ENCODE results near the gene MMAA.
"Not testable (repeated sequence)": the region's sequence is repeated elsewhere in the genome, so short reads cannot be mapped to it uniquely, and the experiment has no call there.

Gene MMAA

DNA sequence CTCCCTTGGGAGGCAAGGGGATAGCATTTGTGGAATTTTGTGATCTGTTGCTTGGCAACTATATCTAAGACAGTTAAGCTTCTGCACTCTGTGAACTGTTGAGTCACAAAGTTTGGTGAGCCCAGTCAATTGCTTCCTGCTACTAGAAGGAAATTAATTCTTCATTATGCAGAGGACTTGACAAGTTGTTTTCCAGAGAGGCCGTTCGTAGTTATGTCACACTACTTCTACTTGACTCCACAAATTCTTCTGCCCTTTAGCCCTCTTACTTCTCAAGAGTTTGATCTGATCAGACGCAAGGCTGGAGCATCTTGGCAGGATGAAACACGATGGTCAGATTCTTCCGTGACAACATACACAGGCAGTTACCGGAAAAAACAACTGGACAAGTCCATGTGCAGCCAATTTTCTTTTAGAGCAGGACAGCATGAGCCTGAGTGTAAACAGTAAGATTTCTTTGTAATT is 60.8 kb downstream of the MMAA start, which contains the start of gene C4orf51:
C4orf51 (plus strand) TSS at position 156 of the 465 bp plus-strand sequence; CDS start at position 214, 58 bp downstream.
- Histone ChIP-seq H3K36me3 (ENCODE audit: control insufficient read depth in 2 of 2, insufficient read depth in 2 of 2, low read length in 2 of 2) (no peaks in the 10 kb centered on the region), H3K4me3 (ENCODE audit: low read length in 2 of 2) (no peak within 1 kb of the TSS), H3K9me3 (ENCODE audit: control insufficient read depth in 2 of 2, low read length in 2 of 2) (no peaks in the 10 kb centered on the region), H3K4me1 (ENCODE audit: control insufficient read depth, insufficient read depth, low read length) (no peaks in the 10 kb centered on the region), H3K27me3 (ENCODE audit: control insufficient read depth in 1 of 2, insufficient read depth in 2 of 2, low read length in 2 of 2) (no peaks in the 10 kb centered on the region), H3K27ac (ENCODE audit: low read length) (no peak within 1 kb of the TSS), H3K9ac (ENCODE audit: low read length in 2 of 2) (no peak within 1 kb of the TSS)

DNA sequence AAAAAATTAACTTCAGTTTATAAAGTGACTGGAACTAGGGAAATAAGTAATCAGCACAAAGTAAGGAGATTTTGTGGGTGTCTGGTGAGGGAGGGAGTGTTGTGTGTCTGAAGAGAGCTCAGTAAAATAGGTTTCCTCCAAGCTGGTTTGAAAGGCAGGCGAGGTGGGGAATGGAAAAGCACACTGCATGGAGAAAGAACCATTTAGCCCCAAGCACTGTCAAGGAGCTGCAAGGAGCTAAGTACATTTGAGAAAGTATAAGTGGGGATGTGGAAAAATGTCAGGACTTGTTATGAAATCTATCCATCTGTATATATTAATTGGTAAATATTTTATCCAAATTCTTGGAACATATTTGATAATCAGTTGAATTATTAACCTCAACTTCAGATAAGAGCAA is 61.7 kb downstream of the MMAA start:
- no peaks in the 10 kb centered on the region for H3K36me3 ChIP-seq (ENCODE audit: control insufficient read depth in 2 of 2, insufficient read depth in 2 of 2, low read length in 2 of 2)
- H3K4me1 ChIP-seq (ENCODE audit: control insufficient read depth, insufficient read depth, low read length): no peaks in the 10 kb centered on the region
- no peaks in the 10 kb centered on the region for H3K27me3 ChIP-seq (ENCODE audit: control insufficient read depth in 1 of 2, insufficient read depth in 2 of 2, low read length in 2 of 2)
- no peak overlapping the region for H3K9ac ChIP-seq (ENCODE audit: low read length in 2 of 2)
- no peak overlapping the region for H3K27ac ChIP-seq (ENCODE audit: low read length)
- no peak overlapping the region for H3K4me3 ChIP-seq (ENCODE audit: low read length in 2 of 2)
- H3K9me3 ChIP-seq (ENCODE audit: control insufficient read depth in 2 of 2, low read length in 2 of 2): no peaks in the 10 kb centered on the region

DNA sequence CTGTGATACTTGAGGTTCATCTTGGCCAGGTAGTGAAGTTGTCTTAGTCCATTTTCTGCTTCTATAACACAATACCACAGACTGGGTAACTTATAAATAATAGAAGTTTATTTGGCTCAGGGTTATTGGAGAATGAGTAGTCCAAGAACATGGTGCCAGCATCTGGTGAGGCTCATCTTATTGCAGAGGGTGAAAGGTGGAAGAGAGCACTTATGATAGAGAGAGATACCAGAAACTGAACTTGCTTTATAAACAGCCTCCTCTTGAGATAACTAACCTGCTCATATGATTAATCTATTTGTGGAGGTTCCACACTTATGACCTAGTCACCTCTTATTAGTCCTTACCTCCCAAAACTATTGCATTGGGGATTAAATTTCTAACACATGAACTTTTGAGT is 62.3 kb downstream of the MMAA start:
- Histone ChIP-seq H3K27ac (ENCODE audit: low read length) (no peak overlapping the region), H3K27me3 (ENCODE audit: control insufficient read depth in 1 of 2, insufficient read depth in 2 of 2, low read length in 2 of 2) (no peaks in the 10 kb centered on the region), H3K9ac (ENCODE audit: low read length in 2 of 2) (no peak overlapping the region), H3K4me1 (ENCODE audit: control insufficient read depth, insufficient read depth, low read length) (no peaks in the 10 kb centered on the region), H3K4me3 (ENCODE audit: low read length in 2 of 2) (no peak overlapping the region), H3K9me3 (ENCODE audit: control insufficient read depth in 2 of 2, low read length in 2 of 2) (no peaks in the 10 kb centered on the region), H3K36me3 (ENCODE audit: control insufficient read depth in 2 of 2, insufficient read depth in 2 of 2, low read length in 2 of 2) (no peaks in the 10 kb centered on the region)

DNA sequence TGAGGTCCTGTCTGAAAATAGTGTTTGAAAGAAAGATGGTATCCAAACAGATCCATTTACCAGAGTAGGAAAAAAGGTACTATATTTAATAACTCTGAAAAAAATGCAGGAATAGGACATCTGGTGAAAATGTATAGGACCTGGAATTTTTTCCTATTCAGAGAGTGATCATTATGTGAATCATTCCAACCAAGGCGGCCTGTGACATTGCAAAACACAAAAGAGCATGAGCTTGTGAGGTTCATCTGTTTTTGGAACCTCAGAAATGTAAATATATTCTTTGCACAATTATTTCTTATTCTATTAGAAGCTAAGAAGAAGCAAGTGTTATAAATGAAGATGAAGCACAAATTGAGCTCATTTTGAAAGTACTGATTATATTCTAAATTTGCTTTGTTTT is 62.8 kb downstream of the MMAA start:
- H3K4me1 ChIP-seq (ENCODE audit: control insufficient read depth, insufficient read depth, low read length): no peaks in the 10 kb centered on the region
- no peaks in the 10 kb centered on the region for H3K27me3 ChIP-seq (ENCODE audit: control insufficient read depth in 1 of 2, insufficient read depth in 2 of 2, low read length in 2 of 2)
- H3K36me3 ChIP-seq (ENCODE audit: control insufficient read depth in 2 of 2, insufficient read depth in 2 of 2, low read length in 2 of 2): no peaks in the 10 kb centered on the region
- H3K27ac ChIP-seq (ENCODE audit: low read length): no peak overlapping the region
- no peaks in the 10 kb centered on the region for H3K9me3 ChIP-seq (ENCODE audit: control insufficient read depth in 2 of 2, low read length in 2 of 2)
- no peak overlapping the region for H3K4me3 ChIP-seq (ENCODE audit: low read length in 2 of 2)
- H3K9ac ChIP-seq (ENCODE audit: low read length in 2 of 2): no peak overlapping the region

DNA sequence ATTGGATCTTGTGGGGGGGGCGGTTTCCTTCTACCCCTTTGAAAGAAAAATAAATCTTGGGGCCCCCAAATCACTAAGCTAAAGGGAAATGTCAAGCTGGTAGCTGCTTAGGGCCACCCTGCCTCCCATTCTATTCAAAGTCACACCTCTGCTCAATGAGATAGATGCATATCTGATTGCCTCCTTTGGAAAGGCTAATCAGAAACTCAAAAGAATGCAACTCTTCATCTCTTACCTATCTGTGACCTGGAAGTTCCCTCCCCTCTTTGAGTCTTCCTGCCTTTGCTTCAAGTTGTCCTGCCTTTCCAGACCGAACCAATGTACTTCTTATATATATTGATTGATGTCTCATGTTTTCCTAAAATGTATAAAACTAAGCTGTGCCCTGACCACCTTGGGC is 67.8 kb downstream of the MMAA start:
- Histone ChIP-seq H3K4me3 (ENCODE audit: low read length in 2 of 2) (no peak overlapping the region), H3K27ac (ENCODE audit: low read length) (no peak overlapping the region), H3K9ac (ENCODE audit: low read length in 2 of 2) (no peak overlapping the region), H3K9me3 (ENCODE audit: control insufficient read depth in 2 of 2, low read length in 2 of 2) (no peaks in the 10 kb centered on the region), H3K27me3 (ENCODE audit: control insufficient read depth in 1 of 2, insufficient read depth in 2 of 2, low read length in 2 of 2) (no peaks in the 10 kb centered on the region), H3K4me1 (ENCODE audit: control insufficient read depth, insufficient read depth, low read length) (no peaks in the 10 kb centered on the region), H3K36me3 (ENCODE audit: control insufficient read depth in 2 of 2, insufficient read depth in 2 of 2, low read length in 2 of 2) (no peaks in the 10 kb centered on the region)

DNA sequence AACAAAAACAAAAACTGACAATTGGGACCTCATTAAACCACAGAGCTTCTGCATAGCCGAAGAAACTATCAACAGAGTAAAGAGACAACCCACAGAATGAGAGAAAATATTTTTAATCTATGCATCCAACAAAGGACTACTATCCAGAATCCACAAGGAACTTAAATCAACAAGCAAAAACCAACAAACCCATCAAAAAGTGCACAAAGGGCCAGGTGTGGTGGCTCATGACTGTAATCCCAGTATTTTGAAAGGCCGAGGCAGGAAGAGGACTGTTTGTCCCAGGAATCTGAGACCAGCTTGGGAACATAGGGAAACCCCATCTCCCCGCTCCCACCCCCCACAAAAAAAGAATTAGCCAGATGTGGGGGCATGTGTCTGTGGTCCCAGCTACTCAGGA is 71.4 kb downstream of the MMAA start:
- Histone ChIP-seq H3K4me3 (ENCODE audit: low read length in 2 of 2) (no peak overlapping the region), H3K36me3 (ENCODE audit: control insufficient read depth in 2 of 2, insufficient read depth in 2 of 2, low read length in 2 of 2) (no peaks in the 10 kb centered on the region), H3K27me3 (ENCODE audit: control insufficient read depth in 1 of 2, insufficient read depth in 2 of 2, low read length in 2 of 2) (no peaks in the 10 kb centered on the region), H3K27ac (ENCODE audit: low read length) (no peak overlapping the region), H3K9ac (ENCODE audit: low read length in 2 of 2) (no peak overlapping the region), H3K9me3 (ENCODE audit: control insufficient read depth in 2 of 2, low read length in 2 of 2) (no peaks in the 10 kb centered on the region), H3K4me1 (ENCODE audit: control insufficient read depth, insufficient read depth, low read length) (no peaks in the 10 kb centered on the region)

DNA sequence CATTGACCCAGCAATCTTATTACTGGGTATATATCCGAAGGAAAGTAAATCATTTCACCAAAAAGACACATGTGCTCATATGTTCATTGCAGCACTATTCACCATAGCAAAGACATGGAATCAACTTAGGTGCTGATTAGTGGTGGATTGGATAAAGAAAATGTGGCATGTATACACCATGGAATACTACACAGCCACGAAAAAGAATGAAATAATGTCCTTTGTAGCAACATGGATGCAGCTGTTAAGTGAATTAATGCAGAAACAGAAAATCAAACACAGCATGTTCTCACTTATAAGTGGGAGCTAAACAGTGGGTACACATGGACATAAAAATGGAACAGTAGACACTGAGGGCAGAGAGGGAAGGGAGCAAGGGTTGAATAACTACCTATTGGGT is 72.2 kb downstream of the MMAA start:
- H3K36me3 ChIP-seq (ENCODE audit: control insufficient read depth in 2 of 2, insufficient read depth in 2 of 2, low read length in 2 of 2): not testable (repeated sequence)

DNA sequence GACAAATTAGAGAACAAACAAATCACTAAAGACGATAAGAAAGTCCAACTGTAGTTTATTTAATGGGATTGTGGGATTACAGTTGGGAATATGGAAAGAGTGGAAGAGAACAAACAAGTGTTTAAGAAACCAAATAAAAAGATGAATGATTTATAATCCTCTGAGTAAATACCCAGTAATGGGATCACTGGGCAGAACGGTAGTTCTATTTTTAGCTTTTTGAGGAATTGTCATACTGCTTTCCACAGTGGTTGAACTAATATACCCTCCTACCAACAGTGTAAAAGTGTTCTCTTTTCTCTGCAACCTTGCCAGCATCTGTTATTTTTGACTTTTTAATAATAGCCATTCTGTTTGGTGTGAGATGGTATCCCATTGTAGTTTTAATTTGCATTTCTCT is 75.7 kb downstream of the MMAA start:
- no peak overlapping the region for H3K9ac ChIP-seq (ENCODE audit: low read length in 2 of 2)
- no peak overlapping the region for H3K4me3 ChIP-seq (ENCODE audit: low read length in 2 of 2)
- no peak overlapping the region for H3K27ac ChIP-seq (ENCODE audit: low read length)
- H3K4me1 ChIP-seq (ENCODE audit: control insufficient read depth, insufficient read depth, low read length): no peaks in the 10 kb centered on the region
- H3K36me3 ChIP-seq (ENCODE audit: control insufficient read depth in 2 of 2, insufficient read depth in 2 of 2, low read length in 2 of 2): no peaks in the 10 kb centered on the region
- no peaks in the 10 kb centered on the region for H3K27me3 ChIP-seq (ENCODE audit: control insufficient read depth in 1 of 2, insufficient read depth in 2 of 2, low read length in 2 of 2)
- H3K9me3 ChIP-seq (ENCODE audit: control insufficient read depth in 2 of 2, low read length in 2 of 2): no peaks in the 10 kb centered on the region

More for the DNA sequence above, 72.2 kb downstream of the MMAA start:
- not testable (repeated sequence) for H3K27ac ChIP-seq (ENCODE audit: low read length); H3K9me3 ChIP-seq (ENCODE audit: control insufficient read depth in 2 of 2, low read length in 2 of 2); H3K27me3 ChIP-seq (ENCODE audit: control insufficient read depth in 1 of 2, insufficient read depth in 2 of 2, low read length in 2 of 2); H3K4me1 ChIP-seq (ENCODE audit: control insufficient read depth, insufficient read depth, low read length); H3K4me3 ChIP-seq (ENCODE audit: low read length in 2 of 2); H3K9ac ChIP-seq (ENCODE audit: low read length in 2 of 2)

DNA sequence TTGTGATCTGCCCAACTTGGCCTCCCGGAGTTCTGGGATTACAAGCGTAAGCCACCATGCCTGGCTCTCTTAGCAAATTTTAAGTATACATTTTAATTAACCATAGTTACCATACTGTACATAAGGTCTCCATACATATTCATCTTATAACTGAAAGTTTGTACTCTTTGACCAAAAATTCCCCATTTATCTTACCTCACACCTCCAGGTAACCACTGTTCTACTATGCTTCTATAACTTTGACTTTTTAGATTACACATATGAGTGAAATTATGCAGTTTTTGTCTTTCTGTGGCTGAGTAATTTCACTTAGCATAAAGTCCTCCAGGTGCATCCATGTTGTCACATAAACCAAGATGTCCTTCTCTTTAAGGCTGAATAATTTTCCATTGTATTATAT is 78.1 kb downstream of the MMAA start:
- Histone ChIP-seq H3K4me1 (ENCODE audit: control insufficient read depth, insufficient read depth, low read length) (no peaks in the 10 kb centered on the region), H3K36me3 (ENCODE audit: control insufficient read depth in 2 of 2, insufficient read depth in 2 of 2, low read length in 2 of 2) (no peaks in the 10 kb centered on the region)

DNA sequence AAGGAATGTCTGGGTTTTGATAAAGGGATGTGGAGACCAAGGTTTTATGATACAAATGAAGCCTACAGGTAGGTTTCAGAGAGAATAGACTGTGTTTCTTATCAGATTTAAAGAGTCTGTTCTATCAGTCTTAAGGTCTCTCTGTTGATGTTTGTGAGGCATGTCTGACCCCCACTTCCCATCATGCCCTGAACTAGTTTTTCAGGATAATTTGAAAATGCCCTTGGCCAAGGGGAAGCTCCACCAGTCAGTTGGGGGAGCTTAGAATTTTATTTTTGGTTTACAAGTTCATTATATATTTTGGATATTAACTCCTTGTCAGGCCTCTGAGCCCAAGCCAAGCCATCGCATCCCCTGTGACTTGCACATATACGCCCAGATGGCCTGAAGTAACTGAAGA is 79.3 kb downstream of the MMAA start:
- Histone ChIP-seq H3K4me1 (ENCODE audit: control insufficient read depth, insufficient read depth, low read length) (no peaks in the 10 kb centered on the region), H3K4me3 (ENCODE audit: low read length in 2 of 2) (no peak overlapping the region), H3K9me3 (ENCODE audit: control insufficient read depth in 2 of 2, low read length in 2 of 2) (no peaks in the 10 kb centered on the region), H3K27ac (ENCODE audit: low read length) (no peak overlapping the region), H3K36me3 (ENCODE audit: control insufficient read depth in 2 of 2, insufficient read depth in 2 of 2, low read length in 2 of 2) (no peaks in the 10 kb centered on the region), H3K27me3 (ENCODE audit: control insufficient read depth in 1 of 2, insufficient read depth in 2 of 2, low read length in 2 of 2) (no peaks in the 10 kb centered on the region), H3K9ac (ENCODE audit: low read length in 2 of 2) (no peak overlapping the region)

More for the DNA sequence above, 78.1 kb downstream of the MMAA start:
- Histone ChIP-seq H3K27me3 (ENCODE audit: control insufficient read depth in 1 of 2, insufficient read depth in 2 of 2, low read length in 2 of 2) (no peaks in the 10 kb centered on the region), H3K9ac (ENCODE audit: low read length in 2 of 2) (no peak overlapping the region), H3K4me3 (ENCODE audit: low read length in 2 of 2) (no peak overlapping the region), H3K27ac (ENCODE audit: low read length) (no peak overlapping the region), H3K9me3 (ENCODE audit: control insufficient read depth in 2 of 2, low read length in 2 of 2) (no peaks in the 10 kb centered on the region)

DNA sequence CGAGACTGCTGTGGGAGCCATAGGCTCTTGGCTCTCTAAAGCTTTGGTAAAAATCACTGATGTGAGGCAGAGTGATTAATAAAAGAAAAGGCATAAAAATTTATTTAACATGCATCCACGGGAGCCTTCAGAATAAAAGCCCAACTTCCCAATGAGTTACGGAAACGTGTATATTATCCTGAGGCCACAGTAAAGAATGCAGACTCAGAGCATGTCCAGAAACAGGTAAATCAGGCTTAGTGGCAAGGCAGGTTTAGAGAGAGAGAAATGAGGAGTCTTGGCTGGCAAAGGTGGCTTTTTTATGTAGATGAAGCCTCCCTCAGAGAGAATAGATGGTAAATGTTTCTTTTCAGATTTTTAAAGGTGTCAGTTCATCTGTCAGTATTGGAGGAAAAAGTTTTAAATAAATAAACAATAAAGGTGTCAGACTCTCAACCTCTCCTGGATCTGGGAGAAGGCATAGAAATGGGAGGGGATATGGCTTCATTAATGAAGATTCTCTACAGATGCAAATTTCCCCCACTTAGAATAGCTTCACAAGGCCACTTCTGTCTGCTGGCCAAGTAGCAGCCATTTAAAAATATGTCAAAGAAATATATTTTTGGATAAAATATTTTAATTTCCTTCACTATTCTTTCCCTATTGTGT is 84.8 kb downstream of the MMAA start:
- Histone ChIP-seq H3K36me3 (ENCODE audit: control insufficient read depth in 2 of 2, insufficient read depth in 2 of 2, low read length in 2 of 2) (no peaks in the 10 kb centered on the region), H3K27ac (ENCODE audit: low read length) (no peak overlapping the region), H3K9ac (ENCODE audit: low read length in 2 of 2) (no peak overlapping the region), H3K27me3 (ENCODE audit: control insufficient read depth in 1 of 2, insufficient read depth in 2 of 2, low read length in 2 of 2) (no peaks in the 10 kb centered on the region), H3K4me1 (ENCODE audit: control insufficient read depth, insufficient read depth, low read length) (no peaks in the 10 kb centered on the region), H3K4me3 (ENCODE audit: low read length in 2 of 2) (no peak overlapping the region), H3K9me3 (ENCODE audit: control insufficient read depth in 2 of 2, low read length in 2 of 2) (no peaks in the 10 kb centered on the region)
